HT-29 (cell line): ENCODE measurements around the gene IL16. TPM values are rescaled to one million over a fixed set of nuclear protein-coding genes. Genes with fewer than 3 reads are reported as not detected.

Experiments
- total RNA-seq: library from RNA; depleted of rRNA; stranded (reverse); fragments of >200 nt; shearing (Covaris generic); gene quantifications from 2 replicates; pipeline ENCODE4 v1.2.3, GENCODE V29; 2014; rRNA removed

Gene IL16
- total RNA-seq, 1 experiment from 2014 or later: not detected

Other genes with a start within 250 kb of the IL16 start
- gene MESD, start 207.1 kb upstream of the IL16 start, total RNA-seq: 15.5 and 18.1 TPM in 2 replicates
- 64.1 and 67.1 TPM in 2 replicates for gene TLNRD1, start 196.0 kb upstream of the IL16 start, total RNA-seq
- gene CFAP161, start 62.6 kb upstream of the IL16 start, total RNA-seq: 2.0 TPM in 1 of 2 replicates, not detected in the other
- 0.31 and 1.3 TPM in 2 replicates for gene STARD5, start 127.3 kb downstream of the IL16 start, total RNA-seq
- not detected in 2 replicates for gene TMC3, start 177.3 kb downstream of the IL16 start, total RNA-seq